Measurements from ENCODE around the gene S100A6.
"Not testable (repeated sequence)": the region's sequence is repeated elsewhere in the genome, so short reads cannot be mapped to it uniquely, and the experiment has no call there.

S100A6 gene

DNA sequence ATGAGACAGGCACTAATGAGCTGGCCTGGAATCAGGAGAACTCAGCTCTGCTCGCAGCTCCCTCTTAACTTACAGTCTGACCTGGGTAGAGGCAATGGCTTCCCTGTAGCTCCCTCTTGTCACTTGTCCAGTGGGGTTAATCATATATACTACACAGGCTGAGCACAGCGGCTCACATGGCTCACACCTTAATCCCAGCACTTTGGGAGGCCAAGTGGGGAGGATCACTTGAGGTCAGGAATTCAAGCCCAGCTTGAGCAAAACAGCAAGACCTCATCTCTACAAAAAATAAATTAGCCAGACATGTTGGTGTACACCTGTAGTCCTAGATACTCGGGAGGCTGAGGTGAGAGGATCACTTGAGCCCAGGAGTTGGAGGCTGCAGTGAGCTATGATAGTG lies 4.2 kb downstream of the S100A6 start:
- peak; percentile 30 for DNase-seq (ENCODE audit: low spot score)

- peak; percentile 29 for DNase-seq (ENCODE audit: low spot score)
These were observed 8.1 kb downstream of the S100A6 start for GRCh38 chr1:153527683-153528040.

DNA sequence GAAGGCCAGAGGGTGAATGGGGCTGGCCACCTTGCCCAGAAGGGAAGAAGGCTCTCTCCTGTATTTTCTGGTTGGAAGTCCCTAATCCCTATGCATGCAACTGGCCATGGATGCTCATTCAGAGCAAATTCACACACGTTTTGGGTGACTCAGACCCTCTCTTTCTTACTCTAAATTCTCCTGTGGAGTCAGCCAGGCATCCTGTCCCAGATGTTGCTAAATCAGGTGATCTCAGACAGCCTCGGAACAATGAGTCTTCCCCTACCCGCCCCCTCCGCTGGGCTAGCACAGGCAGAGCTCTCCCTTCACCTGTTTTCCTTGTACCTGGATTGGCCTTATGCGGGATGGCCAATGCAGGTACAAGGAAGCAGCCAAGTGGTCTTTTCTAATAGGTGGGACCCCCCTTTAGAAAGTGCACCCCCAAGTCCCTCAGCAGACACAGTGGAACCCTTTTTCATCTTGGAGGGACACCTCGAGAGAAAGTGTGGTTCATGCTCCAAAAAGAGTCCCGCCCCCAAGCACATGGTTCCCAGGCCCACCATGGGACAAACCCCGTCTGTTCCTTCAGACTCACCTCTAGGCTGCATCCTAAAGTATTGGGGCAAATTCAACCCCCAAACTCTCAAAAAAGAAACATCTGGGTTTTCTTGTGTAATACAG lies 8.6 kb downstream of the S100A6 start:
- DNase-seq (ENCODE audit: low spot score) = peak; percentile 23

DNA sequence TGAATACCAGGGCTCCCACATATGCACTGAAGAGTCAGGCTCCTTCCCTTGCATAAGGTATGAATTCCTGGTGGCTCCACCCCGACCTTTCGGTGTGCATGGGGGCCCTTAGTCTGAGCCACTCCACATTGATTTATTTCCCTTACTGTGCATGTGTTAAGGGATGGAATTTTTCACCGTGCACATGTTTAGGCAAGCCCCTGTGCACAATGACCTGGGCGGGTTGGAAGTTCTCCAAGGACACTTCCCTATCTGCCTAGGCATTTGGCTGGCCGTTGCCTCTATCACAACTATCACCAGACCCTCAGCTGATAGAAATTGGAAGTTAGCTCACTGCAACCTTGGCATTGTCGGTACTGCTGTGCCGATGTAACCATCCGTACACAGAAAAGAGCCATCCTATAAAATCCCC lies 9.7 kb downstream of the S100A6 start:
- DNase-seq (ENCODE audit: low spot score) = peak; percentile 40

DNA sequence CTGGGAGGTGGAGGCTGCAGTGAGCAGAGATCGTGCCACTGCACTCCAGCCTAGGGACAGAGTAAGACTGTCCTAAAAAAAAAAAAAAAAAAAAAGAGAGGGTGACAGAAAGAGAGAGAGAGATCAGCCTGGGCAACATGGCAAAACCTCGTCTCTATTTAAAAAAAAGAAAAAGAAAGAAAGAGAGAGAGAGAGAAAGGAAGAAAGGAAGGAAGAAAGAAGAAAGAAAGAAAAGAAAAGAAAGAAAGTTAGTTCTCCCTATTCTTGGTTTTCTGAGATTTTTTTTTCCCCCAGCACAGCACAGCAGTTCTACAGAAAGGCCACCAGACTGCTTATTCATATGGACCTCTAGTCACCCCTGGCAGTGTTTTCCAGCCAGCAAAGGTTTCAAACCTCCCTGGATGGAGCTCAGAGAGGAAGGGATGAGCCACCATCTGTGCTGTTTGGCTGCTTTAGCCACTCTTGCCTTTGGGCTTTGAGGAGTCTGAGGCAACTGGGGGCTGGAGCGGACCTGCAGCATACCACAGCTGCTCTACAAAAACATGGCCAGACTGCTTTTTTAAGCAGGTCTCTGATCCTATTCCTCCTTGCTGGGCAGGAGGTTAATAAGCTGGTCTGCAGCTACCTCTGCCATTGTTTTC lies 10.6 kb downstream of the S100A6 start:
- DNase-seq (ENCODE audit: low spot score) = peak; percentile 43

DNA sequence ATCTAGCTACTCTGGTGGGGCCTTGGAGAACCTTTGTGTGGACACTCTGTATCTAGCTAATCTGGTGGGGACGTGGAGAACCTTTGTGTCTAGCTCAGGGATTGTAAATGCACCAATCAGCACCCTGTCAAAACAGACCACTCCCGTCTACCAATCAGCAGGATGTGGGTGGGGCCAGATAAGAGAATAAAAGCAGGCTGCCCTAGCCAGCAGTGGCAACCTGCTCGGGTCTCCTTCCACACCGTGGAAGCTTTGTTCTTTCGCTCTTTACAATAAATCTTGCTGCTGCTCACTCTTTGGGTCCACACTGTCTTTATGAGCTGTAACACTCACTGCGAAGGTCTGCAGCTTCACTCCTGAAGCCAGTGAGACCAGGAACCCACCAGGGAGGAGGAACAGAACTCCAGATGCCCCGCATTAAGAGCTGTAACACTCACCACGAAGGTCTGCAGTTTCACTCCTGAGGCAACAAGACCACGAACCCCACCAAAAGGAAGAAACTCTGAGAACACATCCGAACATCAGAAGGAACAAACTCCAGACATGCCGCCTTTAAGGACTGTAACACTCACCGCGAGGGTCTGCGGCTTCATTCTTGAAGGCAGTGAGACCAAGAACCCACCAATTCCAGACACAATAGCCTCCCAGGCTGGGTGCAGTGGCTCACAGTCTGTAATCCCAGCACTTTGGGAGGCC lies 13.3 kb downstream of the S100A6 start:
- peak; percentile 4 for DNase-seq (ENCODE audit: low spot score)

GRCh38 chr1:153521808-153522207 lies 14.0 kb downstream of the S100A6 start:
- peak; percentile 21 for DNase-seq (ENCODE audit: low spot score)

GRCh38 chr1:153520818-153521476 lies 14.8 kb downstream of the S100A6 start:
- no peak for DNase-seq (ENCODE audit: low spot score)

- not testable (repeated sequence) for DNase-seq (ENCODE audit: low spot score)
These were observed 15.6 kb downstream of the S100A6 start for GRCh38 chr1:153520137-153520691.

DNA sequence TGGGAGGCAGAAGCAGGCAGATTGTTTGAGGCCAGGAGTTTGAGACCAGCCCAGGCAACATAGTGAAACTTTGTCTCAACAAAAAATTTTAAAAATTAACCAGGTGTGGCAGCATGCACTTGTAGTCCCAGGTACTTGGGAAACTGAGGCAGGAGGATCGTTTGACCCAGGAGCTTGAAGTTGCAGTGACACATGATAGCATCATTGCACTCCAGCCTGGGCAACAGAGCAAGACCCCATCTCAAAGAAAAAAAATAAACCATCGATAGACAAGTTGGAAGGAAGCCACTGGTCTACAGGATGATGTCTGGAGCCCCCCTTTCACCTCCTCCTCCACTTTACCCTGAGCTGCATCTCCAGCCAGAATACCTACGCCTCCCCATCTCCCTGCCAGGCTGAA lies 16.5 kb downstream of the S100A6 start:
- no peak for DNase-seq (ENCODE audit: low spot score)

DNA sequence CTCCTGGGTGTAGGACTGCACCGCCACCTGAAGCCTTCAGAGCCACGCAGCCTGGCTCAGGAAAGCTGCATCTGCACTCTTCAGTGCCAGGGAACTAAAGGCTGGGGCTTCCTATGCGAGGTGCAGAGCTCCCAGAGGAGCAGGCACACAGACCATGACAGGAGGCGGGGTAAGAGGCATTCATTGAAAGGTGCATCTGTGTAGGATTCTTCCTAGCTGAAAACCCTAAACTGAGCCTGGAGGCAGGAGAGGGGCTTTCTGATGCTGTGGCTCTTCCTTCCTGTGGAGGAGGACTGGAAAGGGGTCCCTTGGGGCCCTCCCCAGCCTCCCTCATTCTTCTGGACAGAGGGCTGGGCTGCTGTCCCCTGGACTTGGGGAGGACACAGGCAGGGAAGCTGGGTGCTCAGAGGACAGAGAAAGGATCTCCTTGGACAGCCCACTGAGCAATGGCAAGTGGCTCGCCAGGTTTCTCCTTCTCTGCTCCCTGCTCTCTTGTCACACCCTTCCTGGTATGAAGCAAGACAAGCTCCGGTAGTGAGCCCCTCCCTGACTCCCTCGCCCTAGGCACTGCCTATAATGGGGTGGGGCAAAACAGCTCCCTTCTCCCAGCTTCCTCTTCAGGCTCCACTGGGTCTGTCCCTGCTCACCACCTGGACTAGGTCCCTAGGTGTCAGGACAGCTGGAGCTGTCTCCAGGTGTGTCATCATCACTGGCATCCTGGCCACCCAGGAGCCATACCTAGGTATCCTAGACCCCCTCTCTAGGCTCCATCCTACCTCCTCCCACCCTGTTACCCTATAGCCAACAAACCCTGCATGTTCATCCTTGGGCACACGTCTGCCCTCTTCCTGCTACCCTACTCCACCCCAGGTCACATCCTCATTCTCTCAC lies 20.0 kb downstream of the S100A6 start:
- no peak for DNase-seq (ENCODE audit: low spot score)

GRCh38 chr1:153513666-153514065 lies 22.1 kb downstream of the S100A6 start:
- no peak for DNase-seq (ENCODE audit: low spot score)

- no peak for DNase-seq (ENCODE audit: low spot score)
These were observed 22.8 kb downstream of the S100A6 start for GRCh38 chr1:153513023-153513422.

DNA sequence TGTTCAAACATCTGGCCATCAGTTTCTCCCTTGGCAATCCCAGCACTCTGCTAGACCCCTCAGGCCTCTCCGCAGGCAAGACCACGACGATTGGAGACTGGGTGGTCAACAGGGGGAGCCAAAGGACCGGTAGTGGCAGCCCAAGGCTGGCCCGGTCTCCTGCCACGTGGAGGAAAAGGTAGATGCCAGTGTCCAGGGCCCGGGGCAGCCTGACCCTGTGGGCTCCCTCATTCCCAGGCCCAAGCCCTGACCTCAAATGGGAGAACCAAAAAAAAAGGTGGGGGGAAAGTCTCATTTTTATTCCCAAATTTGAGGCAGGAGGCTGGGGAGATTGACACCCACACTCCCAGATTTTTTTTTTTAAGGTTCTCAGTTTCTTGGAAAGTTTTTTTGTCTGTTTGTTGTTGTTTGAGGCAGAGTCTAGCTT lies 24.8 kb downstream of the S100A6 start:
- peak; percentile 91 for DNase-seq (ENCODE audit: low spot score)

DNA sequence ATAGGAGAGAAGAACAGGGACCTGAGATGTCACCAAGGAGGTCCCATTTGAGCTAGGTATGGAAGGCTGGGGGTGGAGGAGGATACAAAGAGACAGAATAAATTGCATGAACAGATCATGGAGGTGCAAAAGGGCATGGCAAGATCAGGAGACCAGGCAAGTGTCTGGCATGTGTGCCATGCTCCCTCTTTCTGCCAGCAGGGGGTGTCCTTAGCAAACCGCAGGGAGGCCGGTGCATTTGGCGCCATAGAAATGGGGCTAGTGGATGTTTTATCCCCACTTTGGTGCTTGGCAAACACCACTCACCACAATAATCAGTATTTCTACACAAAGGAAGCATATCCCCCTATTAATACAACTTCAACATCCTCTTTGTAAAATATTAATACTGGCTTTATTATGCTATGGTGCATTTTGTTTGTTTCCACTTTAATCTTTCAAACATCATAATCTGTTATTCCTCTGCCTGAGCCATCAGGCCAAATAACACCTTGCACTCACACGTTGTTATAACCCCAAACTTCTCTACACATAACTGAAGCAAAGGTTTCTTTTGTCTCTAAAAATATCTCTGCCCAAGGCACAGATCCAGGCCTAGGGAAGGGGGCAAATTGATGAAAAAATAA lies 25.9 kb downstream of the S100A6 start:
- DNase-seq (ENCODE audit: low spot score) = no peak

GRCh38 chr1:153509036-153509435 lies 26.8 kb downstream of the S100A6 start:
- no peak for DNase-seq (ENCODE audit: low spot score)

- no peak for DNase-seq (ENCODE audit: low spot score)
These were observed 27.7 kb downstream of the S100A6 start for GRCh38 chr1:153507926-153508583.

GRCh38 chr1:153506831-153507413 lies 28.9 kb downstream of the S100A6 start:
- no peak for DNase-seq (ENCODE audit: low spot score)

GRCh38 chr1:153506386-153506785 lies 29.4 kb downstream of the S100A6 start:
- DNase-seq (ENCODE audit: low spot score) = no peak

DNA sequence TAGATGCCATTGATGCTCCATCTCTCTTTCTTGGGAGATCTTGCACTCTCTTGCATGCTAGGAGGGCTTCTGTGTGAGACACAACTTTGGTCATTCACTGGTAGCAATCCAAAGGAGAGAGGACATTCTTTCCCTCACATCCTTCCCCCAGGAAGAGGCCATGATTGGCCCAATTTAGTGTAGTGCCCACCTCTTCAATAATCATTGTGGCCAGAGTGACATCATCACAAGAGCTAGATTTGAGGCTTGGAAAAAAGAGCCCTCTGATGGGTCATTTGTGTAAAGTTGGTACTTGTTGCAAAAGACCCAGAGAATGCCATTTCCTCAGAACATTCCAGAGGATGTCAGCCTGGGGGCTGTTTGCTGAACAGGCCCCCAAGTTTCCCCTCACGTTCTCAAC lies 30.2 kb downstream of the S100A6 start:
- no peak for DNase-seq (ENCODE audit: low spot score)
